IMR-90 (cell line): Measurements from ENCODE around the gene PPDPF.

ENCODE experiments used
- BHLHE40 ChIP-seq: fragments of 150-350 bp; IDR thresholded peaks from 2 replicates; pipeline ENCODE4 v1.6.1; 2016; ENCODE audit warnings: mild to moderate bottlenecking, low read depth, low read length
- CEBPB ChIP-seq: IDR thresholded peaks from 2 replicates; pipeline ENCODE4 v1.6.1; 2012; ENCODE audit warnings: low read depth, low read length, improper control_type of control experiment
- CHD1 ChIP-seq: IDR thresholded peaks from 2 replicates; pipeline ENCODE4 v1.6.1; 2012; ENCODE audit warnings: low read depth, low read length, improper control_type of control experiment
- CTCF ChIP-seq: conservative IDR thresholded peaks from 2 replicates; pipeline ENCODE4 v1.5.1; 2012; ENCODE audit warnings: mild to moderate bottlenecking, low read depth, low read length, improper control_type of control experiment
- FOS ChIP-seq: fragments of 150-350 bp; IDR thresholded peaks from 2 replicates; pipeline ENCODE4 v1.6.1; 2016; ENCODE audit warnings: low read depth, low read length
- MAFK ChIP-seq: IDR thresholded peaks from 2 replicates; pipeline ENCODE4 v1.6.1; 2012; ENCODE audit warnings: low read depth, low read length, improper control_type of control experiment
- MAZ ChIP-seq: IDR thresholded peaks from 2 replicates; pipeline ENCODE4 v1.6.1; 2012; ENCODE audit warnings: low read depth, mild to moderate bottlenecking, low read length, improper control_type of control experiment, moderate library complexity, borderline replicate concordance
- MXI1 ChIP-seq: IDR thresholded peaks from 2 replicates; pipeline ENCODE4 v1.6.1; 2012; ENCODE audit warnings: low read depth, mild to moderate bottlenecking, low read length, moderate library complexity, borderline replicate concordance
- NFE2L2 ChIP-seq: fragments of 150-350 bp; IDR thresholded peaks from 2 replicates; pipeline ENCODE4 v1.6.1; 2016; ENCODE audit warnings: low read depth, mild to moderate bottlenecking, low read length
- POLR2A ChIP-seq: IDR thresholded peaks from 2 replicates; pipeline ENCODE4 v1.6.1; 2012; ENCODE audit warnings: mild to moderate bottlenecking, low read depth, low read length
- RAD21 ChIP-seq: IDR thresholded peaks from 2 replicates; pipeline ENCODE4 v1.6.1; 2012; ENCODE audit warnings: low read length, improper control_type of control experiment
- RCOR1 ChIP-seq: IDR thresholded peaks from 2 replicates; pipeline ENCODE4 v1.6.1; 2012; ENCODE audit warnings: mild to moderate bottlenecking, low read length, improper control_type of control experiment; ENCODE audit not compliant: insufficient replicate concordance
- TF ChIP-seq, protein P1 (sequence below): fragments of 150-350 bp; IDR thresholded peaks from 2 replicates; pipeline ENCODE4 v1.6.1; 2017; ENCODE audit warnings: mild to moderate bottlenecking, antibody characterized with exemption, low read length, low read depth

DNA sequence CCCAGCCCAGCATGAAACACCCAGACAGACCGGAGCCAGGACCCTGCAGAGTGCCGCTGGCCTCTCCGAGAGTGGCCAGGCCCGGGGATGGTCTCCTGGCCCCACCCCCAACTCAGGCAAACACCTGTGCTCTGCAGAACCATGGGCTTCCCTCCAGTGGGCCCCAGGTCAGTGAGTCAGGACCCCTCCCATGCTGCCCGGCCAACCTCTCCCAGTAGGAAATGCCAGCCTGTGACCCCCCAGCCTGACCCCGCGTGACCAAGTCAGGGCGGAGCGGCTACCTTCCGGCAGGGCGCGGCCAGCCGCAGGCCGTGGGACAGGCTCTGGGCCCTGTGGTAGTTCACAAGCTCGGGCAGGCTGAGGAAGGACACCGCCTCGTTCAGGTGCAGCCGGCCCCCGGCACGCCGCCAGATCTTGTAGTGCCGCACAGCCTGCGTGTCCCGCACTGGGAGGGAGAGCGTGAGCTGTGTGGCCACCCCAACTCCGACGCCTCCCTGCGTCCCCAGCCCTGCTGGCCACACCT lies 13.4 kb downstream of the PPDPF start:
- TF ChIP-seq CTCF (no peak), MAFK (no peak), CEBPB (no peak), POLR2A (no peak), BHLHE40 (no peak), RAD21 (no peak), MXI1 (no peak), NFE2L2 (no peak), MAZ (no peak), FOS (no peak), RCOR1 (no peak), CHD1 (no peak)
- TF ChIP-seq, protein P1, sequence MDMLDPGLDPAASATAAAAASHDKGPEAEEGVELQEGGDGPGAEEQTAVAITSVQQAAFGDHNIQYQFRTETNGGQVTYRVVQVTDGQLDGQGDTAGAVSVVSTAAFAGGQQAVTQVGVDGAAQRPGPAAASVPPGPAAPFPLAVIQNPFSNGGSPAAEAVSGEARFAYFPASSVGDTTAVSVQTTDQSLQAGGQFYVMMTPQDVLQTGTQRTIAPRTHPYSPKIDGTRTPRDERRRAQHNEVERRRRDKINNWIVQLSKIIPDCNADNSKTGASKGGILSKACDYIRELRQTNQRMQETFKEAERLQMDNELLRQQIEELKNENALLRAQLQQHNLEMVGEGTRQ, result no peak
